NB4 (cell line): ENCODE measurements around the gene MED26.

Source experiments
- CTCF ChIP-seq: IDR thresholded peaks from one replicate; pipeline ENCODE4 v1.5.1; 2012; ENCODE audit warnings: low read depth, low read length
- MAX ChIP-seq: IDR thresholded peaks from 2 replicates; pipeline ENCODE4 v1.6.1; 2011; ENCODE audit warnings: low read depth, low read length
- MYC ChIP-seq: IDR thresholded peaks from 2 replicates; pipeline ENCODE4 v1.6.1; 2011; ENCODE audit warnings: low read depth, low read length
- POLR2A ChIP-seq: IDR thresholded peaks from 2 replicates; pipeline ENCODE4 v1.6.1; 2011; ENCODE audit warnings: mild to moderate bottlenecking; ENCODE audit not compliant: insufficient read length; ENCODE audit errors: extremely low read depth

- TF ChIP-seq POLR2A (no peak), MYC (no peak), CTCF (no peak), MAX (no peak)
Measured at GRCh38 chr19:16650821-16651220, 22.8 kb upstream of the MED26 start.
